ENCODE results near the gene KDM6B.

DNA sequence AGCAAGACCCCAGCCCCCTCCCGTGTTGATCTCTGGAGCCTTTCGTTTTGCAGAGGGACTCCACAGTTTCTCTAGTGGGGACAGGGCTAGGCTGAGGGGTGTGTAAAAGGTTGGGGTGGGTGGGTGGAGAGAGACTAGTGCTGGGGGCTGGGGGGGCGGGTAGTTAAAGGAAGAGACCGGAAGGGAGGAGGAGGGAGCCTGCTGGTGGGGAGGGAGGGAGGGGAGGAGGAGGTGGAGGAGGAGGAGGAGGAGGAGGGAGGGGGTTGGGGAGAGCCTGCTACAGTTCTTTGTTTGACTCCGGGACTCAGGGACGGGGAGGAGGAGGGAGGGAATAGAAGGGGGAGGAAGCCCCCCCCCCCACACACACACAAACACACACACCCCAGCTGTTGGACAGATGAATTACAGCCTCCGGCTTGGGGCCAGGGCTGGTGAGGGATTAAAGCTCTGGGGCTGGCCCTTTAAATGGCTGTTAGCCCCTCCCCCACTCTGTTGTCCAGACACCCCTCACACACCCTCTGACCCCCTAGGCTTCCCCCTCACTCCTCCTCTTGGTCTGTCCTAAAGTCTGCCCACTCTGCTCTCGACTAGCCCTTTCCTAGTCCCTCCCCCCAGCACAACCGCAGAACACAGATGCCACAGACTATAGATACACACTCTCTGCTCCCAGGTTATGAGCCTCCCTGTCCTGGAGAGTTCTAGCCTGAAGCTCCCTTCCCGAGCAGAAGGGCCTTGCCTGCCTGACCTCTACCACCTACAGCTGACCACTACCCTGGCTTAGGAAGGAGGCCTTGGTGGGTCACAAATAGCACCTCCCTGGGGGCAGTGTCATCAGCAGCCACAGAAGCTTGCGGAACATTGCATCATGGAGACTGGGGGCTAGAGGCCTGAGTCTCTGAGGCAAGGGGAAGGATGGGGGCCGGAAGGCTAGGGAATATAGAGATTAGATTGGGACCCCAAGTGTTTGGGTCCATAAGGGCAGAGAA lies 4.4 kb downstream of the KDM6B start:
- TF ChIP-seq, protein P1, sequence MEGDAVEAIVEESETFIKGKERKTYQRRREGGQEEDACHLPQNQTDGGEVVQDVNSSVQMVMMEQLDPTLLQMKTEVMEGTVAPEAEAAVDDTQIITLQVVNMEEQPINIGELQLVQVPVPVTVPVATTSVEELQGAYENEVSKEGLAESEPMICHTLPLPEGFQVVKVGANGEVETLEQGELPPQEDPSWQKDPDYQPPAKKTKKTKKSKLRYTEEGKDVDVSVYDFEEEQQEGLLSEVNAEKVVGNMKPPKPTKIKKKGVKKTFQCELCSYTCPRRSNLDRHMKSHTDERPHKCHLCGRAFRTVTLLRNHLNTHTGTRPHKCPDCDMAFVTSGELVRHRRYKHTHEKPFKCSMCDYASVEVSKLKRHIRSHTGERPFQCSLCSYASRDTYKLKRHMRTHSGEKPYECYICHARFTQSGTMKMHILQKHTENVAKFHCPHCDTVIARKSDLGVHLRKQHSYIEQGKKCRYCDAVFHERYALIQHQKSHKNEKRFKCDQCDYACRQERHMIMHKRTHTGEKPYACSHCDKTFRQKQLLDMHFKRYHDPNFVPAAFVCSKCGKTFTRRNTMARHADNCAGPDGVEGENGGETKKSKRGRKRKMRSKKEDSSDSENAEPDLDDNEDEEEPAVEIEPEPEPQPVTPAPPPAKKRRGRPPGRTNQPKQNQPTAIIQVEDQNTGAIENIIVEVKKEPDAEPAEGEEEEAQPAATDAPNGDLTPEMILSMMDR (IDR thresholded peaks at IDR 0.05), result no peak
- TF ChIP-seq POLR2A (IDR thresholded peaks at IDR 0.05), result no peak
